CD4-positive, alpha-beta T cell treated with Interleukin-6 for 4 hours (primary cell): ENCODE data around the gene DMXL2.
"Not testable (repeated sequence)": the region's sequence is repeated elsewhere in the genome, so short reads cannot be mapped to it uniquely, and the experiment has no call there.

ENCODE experiments used
- DNase-seq: peaks from one replicate; pipeline ENCODE4 v3.0.0-alpha.2; 2020; ENCODE audit warnings: mixed read lengths

Gene DMXL2

DNA sequence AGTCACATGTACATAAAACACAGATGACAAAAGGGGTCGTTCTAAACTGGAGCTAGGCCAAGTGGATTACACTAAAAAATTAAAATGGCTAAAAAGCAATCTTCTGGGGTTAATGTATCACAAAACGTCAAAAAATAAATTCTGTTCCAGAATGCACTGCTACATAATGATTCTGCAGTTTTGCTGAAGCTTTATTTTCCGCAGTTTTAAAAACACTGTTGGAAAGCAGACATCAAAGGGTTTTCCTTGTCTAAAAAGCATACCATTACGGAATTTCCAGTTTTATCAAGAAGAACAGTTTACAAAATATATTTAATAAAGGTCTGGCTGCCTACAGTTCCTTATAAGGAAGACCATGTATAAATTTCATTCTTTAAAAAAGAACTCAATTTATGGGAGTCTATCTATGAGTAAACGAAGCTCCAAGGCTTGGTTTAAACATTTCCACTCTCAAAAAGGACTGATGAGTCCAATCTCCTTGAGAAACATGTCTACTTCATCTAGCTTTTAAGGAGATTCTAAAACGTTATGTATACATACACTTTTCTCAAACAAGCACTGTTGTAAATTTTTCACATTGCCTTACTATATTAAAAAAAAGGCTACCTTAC lies 1.3 kb downstream of the DMXL2 start:
- DNase-seq, result no peak

DNA sequence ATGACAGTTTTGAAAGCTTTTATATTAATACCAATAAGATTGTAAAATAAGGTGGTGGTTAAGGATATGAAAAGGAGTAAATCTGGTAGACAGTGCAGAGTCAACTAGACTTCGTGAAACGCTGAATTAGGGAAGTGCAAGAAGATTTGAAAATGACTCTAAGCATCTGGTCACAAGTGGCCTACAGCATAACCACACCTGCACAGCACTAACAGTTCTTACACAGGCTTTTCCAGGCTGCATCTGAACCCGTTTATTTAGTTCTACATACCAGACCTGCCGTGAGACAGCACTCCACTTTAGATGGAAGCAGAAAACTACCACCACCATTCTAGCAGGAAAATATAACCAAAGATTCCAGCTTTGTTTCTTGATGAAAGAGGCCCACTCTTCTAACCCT lies 1.9 kb downstream of the DMXL2 start:
- DNase-seq, result no peak

DNA sequence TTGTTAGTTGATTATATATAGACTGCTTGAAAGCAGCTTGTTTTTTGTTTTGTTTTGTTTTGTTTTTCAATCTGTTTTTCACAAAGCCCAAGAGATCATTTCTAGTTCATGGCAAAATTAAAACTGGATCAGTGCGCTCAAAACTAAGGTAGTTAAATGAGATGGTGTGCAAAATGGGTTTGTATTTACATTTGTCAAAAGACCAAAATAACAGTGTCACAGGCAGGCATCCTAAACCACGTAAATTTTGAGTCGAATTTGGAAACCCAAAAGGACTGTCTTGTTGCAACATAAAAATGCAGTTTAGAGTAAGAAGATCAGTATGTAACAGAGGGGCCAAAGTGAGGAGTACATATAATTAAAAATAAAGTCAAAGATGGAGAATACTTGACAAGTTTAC lies 2.4 kb downstream of the DMXL2 start:
- no peak for DNase-seq

DNA sequence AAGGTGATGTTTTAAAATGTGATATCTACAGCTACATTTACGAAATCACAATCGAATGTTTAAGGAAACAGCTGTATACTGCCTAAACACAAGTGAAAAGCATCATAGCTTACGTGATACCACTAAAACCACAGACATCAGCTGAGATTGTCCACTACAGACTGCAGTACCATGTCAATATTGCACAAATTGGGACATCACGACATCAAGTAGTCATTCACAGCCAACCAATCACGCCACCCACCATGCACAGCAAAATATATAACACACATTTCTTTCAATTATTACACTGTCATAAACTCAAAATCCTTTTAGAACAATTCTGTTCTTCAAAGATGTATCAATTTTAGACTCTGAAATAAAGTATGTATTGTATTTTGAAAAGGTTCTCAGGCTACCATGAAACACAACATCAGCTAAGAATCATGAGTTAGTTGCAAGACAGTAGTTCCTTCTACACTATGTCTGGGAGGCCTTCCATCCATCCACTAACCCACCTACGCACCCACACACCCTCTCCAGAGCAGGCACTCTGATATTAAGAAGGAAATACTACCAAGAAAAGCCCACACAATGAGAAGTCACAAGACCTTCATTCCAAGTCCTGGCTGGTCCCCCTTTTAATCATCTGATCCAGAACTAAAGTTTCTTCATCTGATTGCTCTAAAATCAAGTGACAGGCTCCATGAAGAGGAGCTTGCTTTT lies 3.1 kb downstream of the DMXL2 start:
- DNase-seq, result no peak

DNA sequence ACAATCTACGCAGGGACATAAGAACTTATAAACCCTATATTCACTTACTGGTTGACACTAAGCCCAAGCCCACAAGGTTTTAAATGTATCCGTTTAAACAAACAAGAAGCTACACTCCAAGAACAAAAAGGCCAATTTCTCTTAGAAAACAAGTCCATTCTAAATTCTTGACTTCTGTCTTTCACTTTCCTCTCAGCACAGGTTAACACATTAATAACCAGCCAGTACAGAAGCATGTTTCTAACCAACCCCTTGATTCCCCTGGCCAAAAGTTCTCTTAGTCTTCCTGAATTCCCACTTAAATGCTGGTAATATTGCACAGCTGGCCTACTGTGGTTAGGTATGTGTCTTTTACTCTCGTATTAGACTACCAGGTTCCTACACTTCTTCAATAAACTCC lies 4.7 kb downstream of the DMXL2 start:
- DNase-seq, result no peak

DNA sequence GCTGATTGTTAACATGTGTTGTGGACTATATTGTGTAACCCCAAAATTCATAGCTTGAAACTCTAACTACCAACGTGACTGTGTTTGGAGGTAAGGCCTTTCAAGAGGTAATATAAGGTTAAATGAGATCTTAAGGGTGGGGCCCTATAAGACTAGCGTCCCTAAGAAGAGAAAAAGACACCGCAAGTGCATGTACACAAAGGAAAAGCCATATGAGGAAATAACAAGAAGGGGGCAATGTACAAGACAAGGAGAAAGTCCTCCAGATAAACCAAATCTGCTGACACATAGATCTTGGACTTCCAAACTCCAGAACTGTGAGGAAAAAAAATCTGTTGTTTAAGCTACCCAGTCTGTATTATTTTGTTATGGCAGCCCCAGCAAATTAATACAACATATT lies 8.6 kb downstream of the DMXL2 start:
- DNase-seq, result no peak

DNA sequence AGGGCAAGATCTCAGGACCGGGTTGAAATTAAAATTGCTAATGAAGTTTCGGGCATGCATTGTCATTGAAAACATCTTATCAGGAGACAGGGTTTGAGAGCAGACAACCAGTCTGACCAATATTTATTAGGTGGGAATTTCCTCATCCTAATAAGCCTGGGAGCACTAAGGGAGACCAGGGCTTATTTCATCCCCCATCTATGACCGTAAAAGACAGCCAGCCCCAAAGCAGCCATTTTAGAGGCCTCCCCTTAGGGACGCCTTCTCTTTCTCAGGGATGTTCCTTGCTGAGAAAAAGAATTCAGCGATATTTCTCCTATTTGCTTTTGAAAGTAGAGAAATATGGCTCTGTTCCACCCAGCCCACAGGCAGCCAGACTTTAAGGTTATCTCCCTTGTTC lies 9.9 kb downstream of the DMXL2 start:
- not testable (repeated sequence) for DNase-seq

DNA sequence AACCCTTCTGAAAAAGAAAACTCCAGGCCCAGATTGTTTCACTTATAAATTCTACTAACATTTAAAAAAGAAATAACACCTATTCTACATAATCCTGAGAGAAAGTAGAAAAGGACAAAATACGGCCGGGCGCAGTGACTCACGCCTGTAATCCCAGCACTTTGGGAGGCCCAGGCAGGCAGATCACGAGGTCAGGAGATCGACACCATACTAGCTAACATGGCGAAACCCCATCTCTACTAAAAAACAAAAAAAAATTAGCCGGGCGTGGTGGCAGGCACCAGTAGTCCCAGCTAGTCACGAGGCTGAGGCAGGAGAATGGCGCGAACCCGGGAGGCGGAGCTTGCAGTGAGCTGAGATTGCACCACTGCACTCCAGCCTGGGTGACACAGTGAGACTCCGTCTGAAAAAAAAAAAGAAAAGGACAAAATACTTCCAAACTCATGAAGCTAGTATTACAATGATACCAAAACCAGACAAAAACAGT lies 19.1 kb downstream of the DMXL2 start:
- DNase-seq, result not testable (repeated sequence)

DNA sequence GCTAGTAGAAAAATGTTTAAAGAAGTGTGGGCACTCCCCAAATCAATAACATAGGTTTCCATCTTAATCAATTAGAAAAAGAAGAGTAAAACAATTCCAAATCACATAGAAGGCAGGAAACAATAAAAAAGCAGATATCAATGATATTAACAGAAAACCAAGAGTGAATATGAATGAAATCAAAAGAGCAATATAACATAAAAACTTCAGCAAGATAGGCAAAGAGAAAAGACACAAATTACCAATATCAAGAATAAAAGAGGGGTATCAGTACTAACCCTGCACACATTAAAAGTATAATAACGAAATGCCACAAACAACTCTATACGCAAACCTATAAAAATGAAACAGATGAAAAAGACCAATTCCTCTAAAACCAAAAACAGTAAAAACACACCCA lies 19.6 kb downstream of the DMXL2 start:
- DNase-seq, result no peak

DNA sequence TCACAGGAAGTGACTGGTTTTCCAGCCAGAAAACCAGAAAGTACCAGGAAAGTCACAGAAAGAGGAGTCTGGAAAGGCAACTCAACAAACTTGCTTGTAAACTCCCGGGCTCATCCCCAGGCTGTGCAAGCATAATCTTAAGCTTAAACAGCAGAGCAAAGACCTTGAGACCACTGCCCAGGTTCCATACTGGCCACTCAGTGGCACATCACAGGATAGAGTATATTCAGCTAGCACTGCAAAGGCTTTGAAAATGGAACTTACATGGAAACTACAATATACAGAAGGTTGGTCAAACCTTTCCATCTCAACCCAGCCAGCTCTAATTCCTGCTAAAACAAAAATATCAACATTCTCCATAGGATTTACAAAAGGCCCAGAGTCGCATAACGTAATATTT lies 20.1 kb downstream of the DMXL2 start:
- no peak for DNase-seq

DNA sequence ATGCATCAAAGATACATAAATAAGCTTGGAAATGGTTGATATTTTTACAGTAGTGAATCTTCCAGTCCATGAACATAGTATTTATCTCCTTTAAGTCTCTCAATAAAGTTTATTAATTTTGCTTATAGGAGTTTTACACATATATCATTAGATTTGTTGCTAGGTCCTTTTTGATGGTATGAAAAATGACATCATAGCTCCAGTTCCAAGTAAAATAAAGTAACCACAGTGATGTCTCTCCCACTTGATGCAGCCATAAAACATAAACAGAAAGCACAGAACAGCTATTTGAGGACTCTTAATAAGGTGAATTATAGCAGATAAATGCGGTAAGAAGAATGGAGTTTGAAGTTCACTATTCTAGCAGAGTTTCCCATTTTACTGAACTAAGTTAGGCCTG lies 20.8 kb downstream of the DMXL2 start:
- DNase-seq, result no peak

DNA sequence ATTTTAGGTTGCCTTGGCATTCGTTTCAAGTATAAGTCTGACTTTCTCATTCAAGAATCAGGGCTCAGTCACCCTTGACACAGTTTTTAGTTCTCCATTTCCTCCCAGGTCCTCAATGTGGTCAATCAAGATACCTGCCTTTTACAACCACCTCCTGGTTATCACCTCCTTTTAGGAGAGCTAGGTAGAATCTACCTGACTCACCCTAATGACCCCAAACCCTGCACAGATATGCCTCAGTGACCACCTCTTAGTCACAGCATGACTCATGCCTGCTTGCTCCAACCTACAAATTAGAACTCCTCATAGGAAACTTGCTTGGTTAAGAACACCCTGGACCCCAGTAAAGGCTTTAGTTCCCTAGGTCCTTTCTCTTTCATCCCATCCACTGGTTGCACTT lies 22.5 kb downstream of the DMXL2 start:
- DNase-seq, result no peak

DNA sequence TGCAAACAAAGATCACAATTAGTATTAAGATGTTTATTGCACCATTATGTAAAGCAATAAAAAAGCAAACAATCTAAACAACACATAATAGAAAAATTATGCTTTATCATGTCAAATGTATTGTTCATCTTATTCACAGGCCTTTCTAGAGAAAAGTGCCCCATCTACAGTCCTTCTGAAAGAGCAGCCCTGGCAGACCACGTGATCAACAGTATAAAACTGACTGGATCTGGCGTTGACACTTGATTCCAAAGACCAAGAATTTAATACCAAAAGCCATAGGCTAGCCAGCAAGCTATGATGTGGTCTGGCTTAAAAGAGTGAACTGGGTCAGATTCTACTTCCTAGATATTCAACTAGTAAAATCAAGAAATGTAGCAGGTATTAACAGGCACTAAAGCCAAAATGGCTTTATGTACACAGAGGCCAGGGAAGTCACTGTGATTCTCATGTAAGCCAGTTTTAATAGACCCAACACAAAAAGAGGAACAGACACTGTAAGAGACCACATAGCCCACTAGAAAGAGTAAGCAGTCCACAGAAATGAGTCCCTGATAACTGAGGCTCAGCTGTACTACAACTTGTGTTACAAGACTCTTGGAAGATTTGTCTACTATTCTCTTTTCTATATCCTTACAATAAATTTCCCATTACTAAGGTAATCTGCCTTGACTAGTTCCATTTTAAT lies 32.5 kb downstream of the DMXL2 start:
- DNase-seq, result no peak

DNA sequence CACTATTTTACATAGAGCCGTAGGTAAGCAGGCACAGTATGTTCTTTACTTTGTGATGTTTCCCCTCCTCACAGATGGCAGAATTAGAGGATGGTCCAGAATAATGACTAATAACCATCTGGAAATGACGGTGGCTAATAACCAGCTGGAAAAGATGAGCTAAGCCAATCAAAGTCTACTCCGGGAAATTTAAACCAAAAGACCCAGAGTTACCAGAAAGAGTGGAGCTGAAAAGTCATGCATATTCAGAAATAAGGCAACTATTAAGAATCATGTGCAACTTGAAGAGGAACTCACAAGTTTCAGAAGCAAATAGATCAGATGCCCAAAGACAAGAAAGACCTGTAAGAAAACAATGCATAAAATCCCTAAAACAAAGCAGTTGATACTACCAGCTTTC lies 33.6 kb downstream of the DMXL2 start:
- no peak for DNase-seq

DNA sequence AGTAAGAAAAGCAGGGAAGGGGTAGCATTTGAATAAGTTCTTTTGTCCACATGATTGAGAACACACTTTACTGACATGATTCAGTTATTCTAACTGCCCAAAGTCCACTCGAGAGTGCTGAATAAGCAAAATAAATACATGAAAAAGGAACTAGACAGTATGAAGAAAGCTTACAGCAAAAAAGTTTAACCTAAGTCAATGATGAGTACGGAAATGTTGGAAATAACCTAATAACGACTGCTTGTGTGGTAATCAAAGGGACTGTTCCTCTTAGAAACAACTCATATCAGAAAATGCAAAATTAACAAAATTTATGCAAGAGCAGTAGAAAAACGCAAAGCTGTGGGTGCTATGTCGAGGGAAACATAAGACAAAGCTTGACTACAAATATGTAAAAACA lies 36.6 kb downstream of the DMXL2 start:
- DNase-seq, result no peak

DNA sequence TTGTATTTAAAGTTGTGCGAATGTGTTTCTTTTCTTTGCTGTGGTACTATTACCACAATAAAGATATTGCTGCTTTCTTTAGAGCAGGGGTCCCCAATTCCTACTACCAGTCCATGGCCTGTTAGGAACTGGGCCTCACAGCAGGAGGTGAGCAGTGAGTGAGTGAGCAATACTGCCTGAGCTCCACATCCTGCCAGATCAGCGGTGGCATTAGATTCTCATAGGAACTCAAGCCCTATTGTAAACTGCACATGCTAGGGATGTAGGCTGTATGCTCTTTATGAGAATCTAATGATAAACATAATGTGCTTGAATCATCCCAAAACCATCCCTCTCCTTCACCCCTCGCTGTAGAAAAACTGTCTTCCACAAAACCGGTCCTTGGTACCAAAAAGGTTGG lies 41.6 kb downstream of the DMXL2 start:
- no peak for DNase-seq

DNA sequence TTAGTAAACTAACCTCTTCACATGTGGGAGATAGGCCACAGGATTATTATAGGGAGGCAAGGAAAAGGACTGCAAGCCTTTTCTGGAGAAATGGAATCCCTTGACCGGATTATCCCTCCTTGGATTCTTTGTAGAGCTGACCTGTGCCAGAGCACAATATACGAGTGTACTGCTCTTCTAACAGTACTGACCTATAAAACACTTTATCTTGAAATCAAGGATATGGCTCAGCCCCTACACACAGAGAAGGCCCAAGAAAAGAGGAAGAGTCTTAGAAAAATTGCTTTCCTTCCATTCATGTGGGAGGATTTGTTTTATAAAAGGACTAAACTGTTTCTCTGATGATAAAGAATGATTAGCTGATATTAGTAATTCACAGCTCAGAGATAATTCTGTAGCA lies 42.2 kb downstream of the DMXL2 start:
- DNase-seq, result no peak

DNA sequence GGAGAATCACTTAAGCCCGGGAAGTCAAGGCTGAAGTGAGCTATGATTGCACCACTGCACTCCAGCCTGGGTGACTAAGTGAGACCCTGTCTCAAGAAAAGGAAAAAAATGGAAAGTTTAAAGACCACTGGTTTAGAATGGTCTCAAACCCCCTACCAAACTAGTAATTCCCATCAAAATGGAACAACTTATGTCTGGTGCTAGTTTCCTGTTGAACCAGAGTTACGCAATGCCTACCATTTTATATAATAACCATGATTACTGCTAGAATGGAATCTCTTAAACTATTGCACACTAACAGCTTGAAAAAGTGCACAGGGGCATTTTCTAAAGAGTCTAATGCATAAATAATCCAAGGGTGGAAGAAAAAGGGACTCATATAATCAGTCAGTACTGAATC lies 43.6 kb downstream of the DMXL2 start:
- DNase-seq, result no peak

DNA sequence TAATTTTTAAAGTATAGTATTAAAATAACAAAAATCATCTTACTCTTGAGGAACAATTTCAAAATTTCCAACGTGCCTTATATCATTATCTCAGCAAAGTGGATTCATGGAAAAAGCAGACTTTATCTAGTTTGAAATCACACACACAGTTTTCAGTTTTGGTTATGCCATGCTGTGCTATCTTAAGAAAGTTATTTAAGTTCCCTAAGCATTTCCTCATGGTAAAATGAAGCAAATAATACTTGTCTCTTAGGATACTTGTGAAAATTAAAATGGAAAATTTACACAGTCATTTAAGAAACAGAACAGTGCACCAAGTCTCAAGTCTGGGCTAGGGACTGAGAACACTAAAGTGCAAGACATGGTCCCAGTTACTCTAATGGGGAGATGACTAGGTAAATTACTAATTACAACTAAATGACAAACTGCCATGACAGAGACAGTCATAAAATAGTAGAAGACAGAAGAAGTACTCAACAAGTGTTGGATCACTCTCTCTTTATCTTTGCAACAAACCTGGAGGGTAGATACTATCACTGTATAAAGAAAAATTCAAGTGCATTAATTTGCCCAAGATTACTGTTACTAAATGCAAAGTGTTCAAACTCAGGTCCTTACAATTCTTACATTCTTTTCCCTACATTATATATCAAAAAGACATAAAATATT lies 44.8 kb downstream of the DMXL2 start:
- no peak for DNase-seq

DNA sequence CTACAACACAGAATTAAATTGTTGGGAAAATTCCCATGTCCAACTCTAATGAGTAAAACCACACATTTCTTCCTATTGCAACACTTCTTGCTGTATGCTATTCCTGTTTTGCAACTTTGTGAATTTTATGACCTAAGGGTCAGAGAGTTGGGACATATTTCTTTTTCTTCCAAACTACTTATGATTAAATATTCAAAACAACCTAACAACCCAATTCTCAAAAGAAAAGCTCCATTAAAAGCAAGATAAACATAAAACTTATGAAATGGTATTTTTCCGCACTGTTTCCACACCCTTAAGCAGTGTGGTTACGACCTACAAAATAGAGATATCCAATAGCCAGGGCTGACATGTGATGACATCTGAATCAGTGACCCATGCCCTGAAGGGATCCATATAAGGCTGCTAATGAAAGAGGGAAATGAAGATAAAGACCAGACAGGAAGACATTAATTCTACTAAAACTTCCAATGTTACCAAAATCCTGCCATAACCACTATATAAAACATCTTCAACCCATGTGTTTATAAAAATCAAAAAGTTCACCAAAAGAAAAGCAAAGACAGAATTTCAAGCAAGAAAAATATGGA lies 45.6 kb downstream of the DMXL2 start:
- DNase-seq, result no peak

DNA sequence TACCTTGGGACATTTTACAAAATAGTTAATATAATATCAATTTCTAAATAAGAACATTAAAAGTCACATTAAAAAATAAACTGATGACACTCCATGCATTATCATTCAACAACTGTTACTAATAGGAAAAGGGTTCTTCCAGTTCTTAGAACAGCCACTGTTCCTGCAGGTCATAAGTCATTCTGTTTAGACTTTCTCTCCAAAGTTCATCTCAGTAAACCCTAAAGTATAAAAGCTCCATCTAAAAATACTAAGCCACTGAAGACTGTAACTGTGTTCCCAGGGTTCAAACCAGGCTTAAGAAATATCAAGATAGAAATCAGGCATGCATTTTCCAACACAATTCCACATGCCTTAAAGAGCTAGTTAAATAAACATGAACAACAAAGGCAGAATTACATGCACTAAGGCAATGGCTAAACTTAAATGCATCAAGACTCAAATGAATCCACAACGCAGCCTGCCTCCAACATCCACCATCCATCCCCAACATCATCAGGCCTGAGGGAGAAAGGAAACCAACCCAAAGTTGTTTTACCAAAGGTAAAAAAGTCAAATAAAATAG lies 46.2 kb downstream of the DMXL2 start:
- DNase-seq, result no peak

DNA sequence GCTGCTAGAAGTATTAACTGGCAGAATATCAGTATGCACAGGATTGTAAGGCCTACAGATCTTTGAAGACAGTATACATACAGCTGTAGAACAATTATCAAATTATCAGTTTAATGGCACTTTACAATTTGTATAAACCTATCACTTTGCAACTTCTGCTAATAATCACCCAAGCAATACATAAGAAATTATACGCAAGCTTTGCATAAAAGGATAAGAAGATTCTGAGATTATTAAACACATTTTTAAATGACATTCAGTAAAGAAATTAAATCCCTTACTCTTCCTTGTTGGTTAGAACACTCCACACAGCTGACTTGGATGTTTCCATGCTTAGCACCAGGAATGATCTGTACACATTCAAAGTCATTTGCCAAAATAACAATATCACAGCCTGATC lies 46.8 kb downstream of the DMXL2 start:
- DNase-seq, result no peak

DNA sequence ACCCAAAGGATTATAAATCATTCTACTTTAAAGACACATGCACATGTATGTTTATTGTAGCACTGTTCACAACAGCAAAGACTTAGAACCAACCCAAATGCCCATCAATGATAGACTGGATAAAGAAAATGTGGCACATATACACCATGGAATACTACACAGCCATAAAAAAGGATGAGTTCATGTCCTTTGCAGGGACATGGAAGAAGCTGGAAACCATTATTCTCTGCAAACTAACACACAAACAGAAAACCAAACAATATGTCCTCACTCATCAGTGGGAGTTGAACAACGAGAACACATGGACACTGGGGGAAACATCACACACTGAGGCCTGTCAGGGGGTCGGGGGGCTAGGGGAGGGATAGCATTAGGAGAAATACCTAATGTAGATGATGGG lies 49.2 kb downstream of the DMXL2 start:
- DNase-seq, result not testable (repeated sequence)
